Articular chondrocyte of knee joint (primary cell): ENCODE measurements around the gene ARMC5. TPM values are rescaled to one million over a fixed set of nuclear protein-coding genes. Genes with fewer than 3 reads are reported as not detected.

ENCODE experiments used
- total RNA-seq: library from RNA; depleted of rRNA; stranded (reverse); fragments of >200 nt; gene quantifications from 2 replicates; pipeline ENCODE4 v1.2.3, GENCODE V29; 2012

The ARMC5 gene, protein sequence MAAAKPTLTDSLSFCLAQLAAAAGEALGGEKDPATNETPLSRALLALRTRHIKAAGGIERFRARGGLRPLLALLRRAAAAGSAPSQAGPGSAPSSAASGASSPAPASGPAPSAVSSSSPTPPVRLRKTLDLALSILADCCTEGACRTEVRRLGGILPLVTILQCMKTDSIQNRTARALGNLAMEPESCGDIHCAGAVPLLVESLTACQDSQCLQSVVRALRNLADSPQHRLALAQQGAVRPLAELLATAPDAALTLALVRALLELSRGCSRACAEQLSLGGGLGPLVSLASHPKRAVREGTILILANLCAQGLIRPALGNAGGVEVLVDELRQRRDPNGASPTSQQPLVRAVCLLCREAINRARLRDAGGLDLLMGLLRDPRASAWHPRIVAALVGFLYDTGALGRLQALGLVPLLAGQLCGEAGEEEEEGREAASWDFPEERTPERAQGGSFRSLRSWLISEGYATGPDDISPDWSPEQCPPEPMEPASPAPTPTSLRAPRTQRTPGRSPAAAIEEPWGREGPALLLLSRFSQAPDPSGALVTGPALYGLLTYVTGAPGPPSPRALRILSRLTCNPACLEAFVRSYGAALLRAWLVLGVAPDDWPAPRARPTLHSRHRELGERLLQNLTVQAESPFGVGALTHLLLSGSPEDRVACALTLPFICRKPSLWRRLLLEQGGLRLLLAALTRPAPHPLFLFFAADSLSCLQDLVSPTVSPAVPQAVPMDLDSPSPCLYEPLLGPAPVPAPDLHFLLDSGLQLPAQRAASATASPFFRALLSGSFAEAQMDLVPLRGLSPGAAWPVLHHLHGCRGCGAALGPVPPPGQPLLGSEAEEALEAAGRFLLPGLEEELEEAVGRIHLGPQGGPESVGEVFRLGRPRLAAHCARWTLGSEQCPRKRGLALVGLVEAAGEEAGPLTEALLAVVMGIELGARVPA
- 9.0 and 10.4 TPM in 2 replicates for total RNA-seq

DNA sequence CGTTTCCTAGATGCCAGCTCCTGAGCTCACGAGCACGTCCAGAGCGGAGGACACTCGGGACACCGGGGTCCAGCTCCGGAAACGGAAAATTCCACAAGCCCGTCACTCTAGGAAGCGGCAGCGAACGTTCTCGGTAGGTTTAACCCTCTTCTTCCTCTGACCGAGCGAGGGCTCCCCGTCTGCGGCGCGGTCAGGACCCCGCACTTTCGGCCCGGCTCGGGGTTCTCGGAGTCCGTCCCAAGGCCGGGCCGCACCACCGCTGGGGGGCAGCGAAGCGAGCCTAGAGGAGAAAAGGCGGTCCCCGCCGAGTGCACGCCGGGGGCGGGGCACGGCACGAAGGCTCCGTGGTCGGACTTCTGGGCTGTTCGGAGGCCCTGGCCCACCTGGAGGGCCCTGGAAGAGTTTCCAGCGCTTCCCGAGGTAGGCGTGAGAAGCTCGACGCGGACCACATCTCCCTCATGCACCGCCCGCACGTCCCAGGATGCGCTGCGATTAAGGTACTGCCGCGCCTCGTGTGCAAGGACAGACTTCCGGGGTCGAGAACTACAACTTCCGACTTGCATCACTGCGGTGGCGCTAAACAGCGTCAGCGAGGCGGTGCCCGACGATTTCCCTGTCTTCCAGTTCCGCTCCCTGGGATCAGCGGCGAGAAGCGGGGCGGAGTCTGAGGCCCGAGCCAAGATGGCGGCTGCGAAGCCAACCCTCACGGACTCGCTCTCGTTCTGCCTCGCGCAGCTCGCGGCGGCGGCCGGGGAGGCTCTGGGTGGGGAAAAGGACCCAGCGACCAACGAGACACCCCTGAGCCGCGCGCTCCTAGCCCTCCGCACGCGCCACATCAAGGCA is at the start of gene ARMC5:
TSS of gene ARMC5 (plus strand) at position 658 of the 843 bp plus-strand sequence. CDS start at position 682, 24 bp downstream.

DNA sequence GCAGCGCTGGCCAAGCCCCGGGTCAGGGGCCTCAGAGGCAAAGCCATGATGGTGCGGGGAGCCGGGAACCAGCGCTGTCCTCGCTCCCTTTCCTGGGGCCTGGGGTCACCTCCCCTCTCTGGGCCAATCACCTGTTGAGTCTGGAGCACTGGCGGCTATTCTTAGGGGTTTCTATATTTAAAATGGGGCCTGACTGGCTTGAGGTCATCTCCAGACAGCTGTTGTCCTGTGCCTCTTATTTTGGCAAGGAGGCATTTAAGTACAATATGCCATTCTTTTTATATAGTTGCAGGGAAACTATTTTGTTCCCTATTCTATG is 31.1 kb upstream of the ARMC5 start, which contains the start of gene COX6A2:
TSS of gene COX6A2 (minus strand) at position 82 of the 319 bp plus-strand sequence. CDS start at position 47, 35 bp downstream.

DNA sequence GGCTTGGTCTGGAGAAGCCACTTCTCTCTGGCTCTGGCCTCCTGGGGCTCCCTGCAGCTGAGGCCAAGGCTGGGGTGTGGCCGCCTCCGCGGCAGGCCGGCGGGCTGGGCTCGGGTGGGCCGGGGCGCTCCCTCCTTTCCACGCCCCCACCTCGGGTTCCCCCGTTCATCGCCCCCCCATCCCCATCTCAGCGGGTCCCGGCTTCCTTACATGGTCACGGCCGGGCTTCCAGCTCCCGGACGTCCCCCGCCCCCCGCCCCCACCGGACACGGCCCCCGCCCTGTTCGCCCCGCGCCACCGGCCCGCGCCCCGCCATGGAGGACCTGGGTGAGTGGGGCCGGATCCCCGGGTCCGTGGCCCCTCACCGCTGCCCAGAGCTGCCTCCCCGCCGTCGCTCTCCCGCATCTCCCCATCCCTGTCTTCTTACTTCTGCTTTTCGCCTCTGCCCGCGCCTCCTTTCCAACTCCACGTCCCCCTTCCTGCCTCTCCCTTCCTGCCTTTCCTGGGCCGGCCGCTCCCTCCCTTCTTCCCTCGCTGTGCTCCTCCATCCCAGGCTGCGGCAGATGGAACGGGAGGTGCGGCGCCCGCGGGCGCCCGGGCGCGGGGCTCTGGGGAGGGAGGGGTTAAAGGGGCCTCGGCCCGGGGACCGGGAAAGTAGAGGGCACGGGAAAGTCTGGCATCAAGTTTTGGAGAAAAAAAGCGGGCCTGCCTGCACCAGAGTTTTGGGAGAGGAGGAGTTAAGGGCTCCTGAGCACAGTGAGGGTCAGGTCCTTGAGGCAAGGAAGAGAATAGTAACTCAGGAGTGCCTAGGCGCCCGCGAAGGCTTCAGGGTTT is 12.8 kb downstream of the ARMC5 start, which contains the start of gene TGFB1I1:
TSS of gene TGFB1I1 (plus strand) at position 278 of the 834 bp plus-strand sequence. CDS start at position 315, 37 bp downstream.

DNA sequence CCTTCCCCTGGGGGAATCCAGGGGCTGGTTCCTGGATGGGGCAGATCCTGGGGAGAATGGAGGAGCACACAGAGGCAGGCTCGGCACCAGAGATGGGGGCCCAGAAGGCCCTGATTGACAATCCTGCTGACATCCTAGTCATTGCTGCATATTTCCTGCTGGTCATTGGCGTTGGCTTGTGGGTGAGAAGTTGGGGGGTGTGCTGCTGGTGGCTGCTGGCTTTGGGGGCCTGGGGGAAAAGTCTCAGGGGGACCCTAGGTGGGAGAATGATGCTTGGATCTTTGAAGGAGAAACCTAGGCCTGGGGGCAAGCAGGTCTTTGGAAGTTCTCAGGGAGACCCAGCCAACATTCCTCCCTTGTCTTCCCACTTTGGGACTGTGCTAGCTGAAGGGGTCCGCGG is 23.8 kb downstream of the ARMC5 start, which contains the start of gene SLC5A2:
TSS of gene SLC5A2 (plus strand) at position 43 of the 400 bp plus-strand sequence. CDS start at position 57, 14 bp downstream.

DNA sequence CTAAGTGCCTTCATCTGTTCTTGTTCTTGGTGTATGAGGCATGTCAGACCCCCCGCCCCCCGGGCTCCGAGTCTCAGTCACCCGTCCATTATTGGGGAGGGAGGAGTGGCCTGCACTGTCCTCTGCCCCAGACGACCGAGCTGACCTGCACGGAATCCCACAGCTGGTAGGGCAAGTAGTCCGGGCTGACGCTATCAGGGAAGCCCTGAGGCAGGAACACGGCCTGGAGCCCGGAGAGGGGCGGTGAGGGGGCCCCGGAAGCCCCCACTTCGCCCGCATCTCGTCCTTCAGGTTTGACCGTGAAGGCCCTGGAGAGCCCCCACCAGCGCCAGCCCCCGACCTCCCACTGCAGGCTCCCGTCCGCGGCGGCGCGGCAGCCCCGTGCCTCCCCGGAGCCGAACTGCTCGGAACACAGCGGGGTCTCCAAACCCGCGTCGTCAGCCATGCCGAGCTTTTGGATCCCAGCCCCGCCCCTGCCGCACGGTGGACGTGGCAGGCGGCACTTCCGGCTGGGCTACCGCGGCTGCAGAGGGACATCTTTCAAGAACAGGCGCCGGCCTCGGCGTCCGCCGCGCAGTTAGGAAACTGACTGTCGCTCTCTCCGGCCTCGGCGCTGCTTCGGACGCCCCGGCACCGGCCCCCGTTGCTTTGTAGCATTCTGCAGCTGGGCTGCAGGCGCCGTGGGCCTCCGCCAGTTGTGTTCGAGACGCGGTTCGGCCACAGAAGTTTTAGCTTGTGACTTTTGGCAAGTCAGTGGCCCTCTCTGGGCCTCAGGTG is 48.8 kb downstream of the ARMC5 start, which contains the start of gene RUSF1:
TSS of gene RUSF1 (minus strand) at position 463 of the 777 bp plus-strand sequence. CDS start at position 445, 18 bp downstream.

Other genes starting within 250 kb of the ARMC5 start
- not detected in 2 replicates for gene TRIM72, start 245.4 kb upstream of the ARMC5 start, total RNA-seq
- not detected in 2 replicates for gene PYDC1, start 242.4 kb upstream of the ARMC5 start, total RNA-seq
- not detected in 2 replicates for gene ITGAM, start 199.5 kb upstream of the ARMC5 start, total RNA-seq
- gene ITGAX, start 104.3 kb upstream of the ARMC5 start, total RNA-seq, result under 0.01 and 0.52 TPM in 2 replicates
- gene ITGAD, start 66.2 kb upstream of the ARMC5 start, total RNA-seq, result not detected in 2 replicates
- gene COX6A2, start 31.1 kb upstream of the ARMC5 start, total RNA-seq, result not detected in 2 replicates
- 1.2 and 1.4 TPM in 2 replicates for gene ZNF843, start 16.7 kb upstream of the ARMC5 start, total RNA-seq
- 46.3 and 54.0 TPM in 2 replicates for gene TGFB1I1, start 12.7 kb downstream of the ARMC5 start, total RNA-seq
- not detected in 2 replicates for gene SLC5A2, start 23.6 kb downstream of the ARMC5 start, total RNA-seq
- 42.0 and 52.5 TPM in 2 replicates for gene RUSF1, start 48.9 kb downstream of the ARMC5 start, total RNA-seq
- gene AHSP, start 68.4 kb downstream of the ARMC5 start, total RNA-seq, result not detected in 2 replicates